ENCODE measurements around the gene FLYWCH2. TPM values are rescaled to one million over a fixed set of nuclear protein-coding genes. Genes with fewer than 3 reads are reported as not detected.
A peak's percentile ranks its signal among the peaks of the same experiment; 100 is the strongest.

The FLYWCH2 gene
- total and polyA plus RNA-seq, 2 experiments from 2014 or later, result 30.9 to 45.0 TPM

DNA sequence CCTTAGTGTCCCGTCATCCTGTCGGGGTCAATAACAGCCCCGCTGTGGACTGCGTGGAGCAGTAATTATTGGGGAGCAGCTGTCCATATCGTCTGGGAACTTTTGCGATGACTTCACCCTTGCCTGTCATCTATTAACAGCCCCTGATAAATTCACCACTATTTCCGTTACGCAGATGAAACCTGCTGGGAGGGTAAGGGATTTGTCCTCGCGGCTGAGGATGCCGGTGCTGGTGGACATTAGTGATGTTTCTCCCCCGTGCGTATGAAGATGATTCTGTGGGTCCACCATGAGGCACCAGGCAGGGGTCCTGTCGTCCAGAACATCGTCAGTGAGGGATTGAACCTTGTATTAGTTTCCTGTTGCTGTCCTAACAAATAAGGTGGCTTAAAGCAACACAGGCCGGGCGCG, 1.0 kb downstream of the FLYWCH2 start:
- peaks cover 6% of the 10 kb centered on the region; the same call in 1 of the 2 replicates for H3K9me2 ChIP-seq (ENCODE audit: insufficient read depth)
- H3K4me1 Mint-ChIP-seq, result peaks cover 5% of the 10 kb centered on the region
- peak overlapping the region; percentile 90 for H3K4me3 Mint-ChIP-seq
- H3K9me3 Mint-ChIP-seq, result peaks cover 15% of the 10 kb centered on the region
- peaks cover 5% of the 10 kb centered on the region for H3K4me1 ChIP-seq (ENCODE audit: insufficient read depth)
- H3K79me2 ChIP-seq (replicated peaks; ENCODE audit: insufficient read depth), result no peaks in the 10 kb centered on the region; the same call in 1 of the 2 replicates
- no peak overlapping the region for H3K27ac ChIP-seq (ENCODE audit: low read depth)
- no peaks in the 10 kb centered on the region for H3K36me3 ChIP-seq (ENCODE audit: insufficient read depth)
- H2AFZ ChIP-seq, result peak overlapping the region; percentile 92
- peak overlapping the region; percentile 94 for H3K4me3 ChIP-seq
- no peak for TF ChIP-seq EZH2 (IDR thresholded peaks at IDR 0.05; ENCODE audit: low read depth, unreplicated experiment)
- TF ChIP-seq, protein P1, sequence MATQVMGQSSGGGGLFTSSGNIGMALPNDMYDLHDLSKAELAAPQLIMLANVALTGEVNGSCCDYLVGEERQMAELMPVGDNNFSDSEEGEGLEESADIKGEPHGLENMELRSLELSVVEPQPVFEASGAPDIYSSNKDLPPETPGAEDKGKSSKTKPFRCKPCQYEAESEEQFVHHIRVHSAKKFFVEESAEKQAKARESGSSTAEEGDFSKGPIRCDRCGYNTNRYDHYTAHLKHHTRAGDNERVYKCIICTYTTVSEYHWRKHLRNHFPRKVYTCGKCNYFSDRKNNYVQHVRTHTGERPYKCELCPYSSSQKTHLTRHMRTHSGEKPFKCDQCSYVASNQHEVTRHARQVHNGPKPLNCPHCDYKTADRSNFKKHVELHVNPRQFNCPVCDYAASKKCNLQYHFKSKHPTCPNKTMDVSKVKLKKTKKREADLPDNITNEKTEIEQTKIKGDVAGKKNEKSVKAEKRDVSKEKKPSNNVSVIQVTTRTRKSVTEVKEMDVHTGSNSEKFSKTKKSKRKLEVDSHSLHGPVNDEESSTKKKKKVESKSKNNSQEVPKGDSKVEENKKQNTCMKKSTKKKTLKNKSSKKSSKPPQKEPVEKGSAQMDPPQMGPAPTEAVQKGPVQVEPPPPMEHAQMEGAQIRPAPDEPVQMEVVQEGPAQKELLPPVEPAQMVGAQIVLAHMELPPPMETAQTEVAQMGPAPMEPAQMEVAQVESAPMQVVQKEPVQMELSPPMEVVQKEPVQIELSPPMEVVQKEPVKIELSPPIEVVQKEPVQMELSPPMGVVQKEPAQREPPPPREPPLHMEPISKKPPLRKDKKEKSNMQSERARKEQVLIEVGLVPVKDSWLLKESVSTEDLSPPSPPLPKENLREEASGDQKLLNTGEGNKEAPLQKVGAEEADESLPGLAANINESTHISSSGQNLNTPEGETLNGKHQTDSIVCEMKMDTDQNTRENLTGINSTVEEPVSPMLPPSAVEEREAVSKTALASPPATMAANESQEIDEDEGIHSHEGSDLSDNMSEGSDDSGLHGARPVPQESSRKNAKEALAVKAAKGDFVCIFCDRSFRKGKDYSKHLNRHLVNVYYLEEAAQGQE (IDR thresholded peaks at IDR 0.05; ENCODE audit: unreplicated experiment), result no peak
- no peak overlapping the region for H3K27ac Mint-ChIP-seq
- peaks cover 13% of the 10 kb centered on the region; the same call in 1 of the 2 replicates for H3K27me3 ChIP-seq (ENCODE audit: insufficient read depth)
- no peaks in the 10 kb centered on the region for H3F3A ChIP-seq (replicated peaks; ENCODE audit: low read depth)
- peaks cover 14% of the 10 kb centered on the region for H3K27me3 Mint-ChIP-seq (ENCODE audit: insufficient read depth, low read depth, poor library complexity)
- peak overlapping the region; percentile 97 for H3K4me2 ChIP-seq
- no peaks in the 10 kb centered on the region for H4K20me1 ChIP-seq (replicated peaks; ENCODE audit: insufficient read depth)
- H3K36me3 Mint-ChIP-seq (ENCODE audit: low read depth), result peaks cover 7% of the 10 kb centered on the region; the same call in 1 of the 3 replicates
- DNase-seq (ENCODE audit: low spot score) (no peak), ATAC-seq (no peak)

DNA sequence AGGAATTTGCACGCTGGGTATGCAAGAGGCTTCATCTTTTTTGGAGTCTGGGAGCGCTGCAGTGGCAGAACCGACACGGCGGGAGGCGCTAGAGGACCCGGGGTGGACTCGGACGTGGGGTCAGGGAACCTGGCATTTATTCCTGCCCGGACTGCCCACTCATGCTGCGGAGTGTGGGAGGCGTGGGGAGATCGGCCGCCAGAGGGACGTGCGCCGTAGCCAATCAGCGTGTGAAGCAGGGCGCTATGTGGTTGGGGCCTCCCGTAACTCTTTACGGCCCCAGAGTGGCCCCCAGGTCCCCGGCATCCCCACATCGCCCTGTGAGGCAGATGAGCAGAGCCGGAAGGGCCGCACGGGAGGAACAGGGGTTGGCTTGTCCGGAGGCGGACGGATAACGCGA, 11.2 kb downstream of the FLYWCH2 start:
- ATAC-seq (peak; percentile 26), DNase-seq (ENCODE audit: low spot score) (peak; percentile 24)
- Mint-ChIP-seq H3K4me3 (no peak overlapping the region), H3K27me3 (ENCODE audit: insufficient read depth, low read depth, poor library complexity) (peaks cover 14% of the 10 kb centered on the region), H3K4me1 (peaks cover 7% of the 10 kb centered on the region; the same call in 2 of the 3 replicates), H3K9me3 (no peaks in the 10 kb centered on the region), H3K36me3 (ENCODE audit: low read depth) (no peaks in the 10 kb centered on the region; the same call in 2 of the 3 replicates), H3K27ac (no peak overlapping the region; the same call in 1 of the 2 replicates)
- H4K20me1 ChIP-seq (replicated peaks; ENCODE audit: insufficient read depth), result no peaks in the 10 kb centered on the region
- H3K27me3 ChIP-seq (ENCODE audit: insufficient read depth), result no peaks in the 10 kb centered on the region
- H3K79me2 ChIP-seq (replicated peaks; ENCODE audit: insufficient read depth), result no peaks in the 10 kb centered on the region
- no peaks in the 10 kb centered on the region for H3K9me2 ChIP-seq (ENCODE audit: insufficient read depth)
- H3K4me1 ChIP-seq (ENCODE audit: insufficient read depth), result peaks cover 9% of the 10 kb centered on the region; the same call in 1 of the 2 replicates
- H3K27ac ChIP-seq (ENCODE audit: low read depth), result no peak overlapping the region
- no peaks in the 10 kb centered on the region; the same call in 1 of the 2 replicates for H3F3A ChIP-seq (replicated peaks; ENCODE audit: low read depth)
- H3K4me2 ChIP-seq, result no peak overlapping the region
- H3K4me3 ChIP-seq, result no peak overlapping the region
- no peak overlapping the region for H2AFZ ChIP-seq
- TF ChIP-seq, protein P1 (IDR thresholded peaks at IDR 0.05; ENCODE audit: unreplicated experiment), result no peak
- TF ChIP-seq, protein P2, sequence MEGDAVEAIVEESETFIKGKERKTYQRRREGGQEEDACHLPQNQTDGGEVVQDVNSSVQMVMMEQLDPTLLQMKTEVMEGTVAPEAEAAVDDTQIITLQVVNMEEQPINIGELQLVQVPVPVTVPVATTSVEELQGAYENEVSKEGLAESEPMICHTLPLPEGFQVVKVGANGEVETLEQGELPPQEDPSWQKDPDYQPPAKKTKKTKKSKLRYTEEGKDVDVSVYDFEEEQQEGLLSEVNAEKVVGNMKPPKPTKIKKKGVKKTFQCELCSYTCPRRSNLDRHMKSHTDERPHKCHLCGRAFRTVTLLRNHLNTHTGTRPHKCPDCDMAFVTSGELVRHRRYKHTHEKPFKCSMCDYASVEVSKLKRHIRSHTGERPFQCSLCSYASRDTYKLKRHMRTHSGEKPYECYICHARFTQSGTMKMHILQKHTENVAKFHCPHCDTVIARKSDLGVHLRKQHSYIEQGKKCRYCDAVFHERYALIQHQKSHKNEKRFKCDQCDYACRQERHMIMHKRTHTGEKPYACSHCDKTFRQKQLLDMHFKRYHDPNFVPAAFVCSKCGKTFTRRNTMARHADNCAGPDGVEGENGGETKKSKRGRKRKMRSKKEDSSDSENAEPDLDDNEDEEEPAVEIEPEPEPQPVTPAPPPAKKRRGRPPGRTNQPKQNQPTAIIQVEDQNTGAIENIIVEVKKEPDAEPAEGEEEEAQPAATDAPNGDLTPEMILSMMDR (conservative IDR thresholded peaks at IDR 0.05; ENCODE audit: low read depth in 2 of 2), result peak; percentile 39
- H3K36me3 ChIP-seq (ENCODE audit: insufficient read depth), result no peaks in the 10 kb centered on the region
